ENCODE measurements around the gene WDR48. TPM values are rescaled to one million over a fixed set of nuclear protein-coding genes. Genes with fewer than 3 reads are reported as not detected.

WDR48 gene
- total RNA-seq, 2 experiments from 2014 or later, result 38.7 to 40.4 TPM

DNA sequence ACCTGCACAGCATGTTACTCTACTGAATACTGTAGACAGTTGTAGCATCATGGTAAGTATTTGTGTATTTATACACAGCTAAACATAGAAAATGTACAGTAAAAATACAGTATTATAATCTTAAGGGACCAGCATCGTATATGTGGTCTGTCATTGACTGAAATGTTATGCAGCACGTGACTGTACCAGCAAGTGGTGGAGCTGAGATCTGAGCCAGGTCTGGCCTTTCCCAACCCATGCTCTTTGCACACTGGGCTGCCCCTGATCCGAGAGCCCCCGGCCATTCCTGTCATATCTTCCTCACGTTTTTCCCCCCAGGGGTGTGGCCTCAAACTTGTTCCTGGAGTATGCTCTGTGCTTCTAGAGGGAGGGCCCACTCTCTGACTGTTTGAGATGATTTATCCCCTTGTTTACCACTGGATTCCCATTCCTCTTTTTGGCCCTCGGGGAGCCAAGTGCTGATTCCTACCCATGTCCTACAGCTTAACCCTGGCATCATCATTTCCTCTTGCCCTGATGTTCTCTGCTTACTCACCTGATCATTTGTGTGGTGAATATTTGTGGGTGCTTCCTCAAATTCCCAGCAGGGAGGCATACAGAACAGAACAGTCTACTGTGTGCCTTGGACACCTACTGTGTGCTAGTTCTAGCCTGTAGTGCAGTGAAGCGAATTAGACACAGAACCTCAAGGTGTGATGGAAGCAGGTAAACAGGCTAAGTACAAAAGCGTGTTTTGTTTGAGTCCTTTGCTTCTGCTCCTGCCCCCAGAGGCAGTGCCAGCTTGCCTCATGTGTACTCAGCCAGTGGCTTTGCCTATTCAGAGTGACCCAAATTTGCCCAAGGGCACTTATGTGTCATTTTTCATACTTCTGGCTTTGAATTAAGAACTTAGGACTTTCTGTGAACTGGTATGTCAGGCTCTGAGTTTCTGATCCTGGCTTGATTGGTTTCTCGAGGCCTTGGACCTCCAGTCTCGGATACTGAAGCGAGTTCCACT is 80.6 kb downstream of the WDR48 start:
- Mint-ChIP-seq H3K27me3 (no peaks in the 10 kb centered on the region), H3K4me1 (peaks cover 14% of the 10 kb centered on the region), H3K4me3 (no peak overlapping the region), H3K36me3 (ENCODE audit: low read depth) (peaks cover 3% of the 10 kb centered on the region), H3K27ac (no peak overlapping the region), H3K9me3 (no peaks in the 10 kb centered on the region)
- DNase-seq, result no peak
- ChIA-PET POLR2A (interaction anchor here (1.2 to 2.3 kb wide), 3 partner anchors 11 to 17 kb away, joined by 4 to 9 read pairs (median 8); no protein-coding TSS in a partner anchor), CTCF (interaction anchor here (0.5 to 2.7 kb wide), 3 partner anchors 10 to 156 kb away, joined by 3 to 10 read pairs (median 3); no protein-coding TSS in a partner anchor)

DNA sequence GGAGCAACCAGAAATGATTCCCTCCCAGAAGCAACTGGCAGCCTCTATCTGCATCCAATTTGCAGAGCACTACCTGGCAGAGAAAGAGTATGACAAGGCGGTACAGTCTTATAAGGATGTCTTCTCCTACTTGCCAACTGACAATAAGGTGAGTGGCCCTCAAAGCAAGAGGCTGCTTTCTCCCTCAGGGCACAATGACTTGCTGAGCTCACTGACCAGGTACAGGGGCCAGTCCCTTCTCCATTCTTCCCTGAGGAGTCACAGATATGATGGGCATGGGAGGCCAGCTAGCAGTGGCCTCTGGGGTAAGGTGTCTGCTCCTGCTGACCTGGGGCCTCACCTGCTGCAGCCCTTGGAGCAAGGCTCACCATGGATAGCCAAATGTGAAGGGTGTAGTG is 81.3 kb downstream of the WDR48 start:
- H3K27me3 Mint-ChIP-seq, result no peaks in the 10 kb centered on the region
- H3K36me3 Mint-ChIP-seq (ENCODE audit: low read depth), result peaks cover 7% of the 10 kb centered on the region
- POLR2A ChIA-PET, result interaction anchor here (1.4 to 1.9 kb wide), 3 partner anchors 11 to 27 kb away, joined by 4 to 5 read pairs (median 4); no protein-coding TSS in a partner anchor
- no peak for DNase-seq
- CTCF ChIA-PET, result interaction anchor here (0.7 kb wide), 1 partner anchor 155 kb away, joined by 3 read pairs; no protein-coding TSS in a partner anchor
- H3K9me3 Mint-ChIP-seq, result no peaks in the 10 kb centered on the region
- H3K4me3 Mint-ChIP-seq, result no peak overlapping the region
- H3K4me1 Mint-ChIP-seq, result peaks cover 9% of the 10 kb centered on the region
- H3K27ac Mint-ChIP-seq, result no peak overlapping the region

DNA sequence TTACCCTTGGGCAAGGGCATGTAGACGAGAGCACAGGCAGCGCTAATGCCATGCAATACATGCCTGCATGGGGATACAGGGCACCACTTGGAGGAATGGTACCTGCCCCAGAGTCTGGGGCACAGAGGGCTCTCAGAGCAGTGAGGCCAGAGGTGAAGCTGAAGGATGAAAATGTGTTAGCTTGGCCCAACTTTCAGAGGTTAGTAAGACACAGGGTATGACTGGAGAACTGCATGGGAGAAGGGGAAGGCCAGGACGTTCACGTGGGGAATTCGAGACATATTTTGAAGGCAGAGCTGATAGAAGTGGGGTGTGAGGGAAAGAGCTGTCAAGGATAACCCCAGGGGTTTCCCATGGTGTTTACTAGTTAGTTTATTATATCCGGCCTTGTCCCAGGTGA is 82.0 kb downstream of the WDR48 start:
- peaks cover 6% of the 10 kb centered on the region for H3K4me1 Mint-ChIP-seq
- no peak overlapping the region for H3K4me3 Mint-ChIP-seq

DNA sequence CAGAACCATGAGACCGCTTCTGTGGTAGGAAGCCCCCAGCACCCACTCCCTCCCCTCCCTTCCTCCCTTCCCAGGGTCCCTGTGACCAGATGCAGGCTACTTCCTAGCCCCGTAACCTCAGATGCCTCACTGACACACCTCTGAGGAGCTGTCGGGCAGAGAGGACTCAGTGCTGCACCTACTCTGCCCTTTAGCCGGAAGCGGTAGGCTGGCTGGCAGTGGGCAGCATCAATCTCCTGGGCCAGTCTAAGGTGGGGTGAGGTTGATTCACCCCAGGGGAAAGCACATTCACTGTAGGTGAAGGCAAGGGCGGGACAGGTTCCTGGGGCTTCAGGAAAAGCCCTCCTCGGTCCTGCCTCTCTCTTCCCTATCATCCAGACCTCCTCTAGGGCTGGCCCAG is 82.5 kb downstream of the WDR48 start:
- H3K27me3 Mint-ChIP-seq, result no peaks in the 10 kb centered on the region
- DNase-seq, result no peak
- H3K36me3 Mint-ChIP-seq (ENCODE audit: low read depth), result peaks cover 7% of the 10 kb centered on the region
- ChIA-PET POLR2A (interaction anchor here (0.7 to 1.9 kb wide), 4 partner anchors 9 to 28 kb away, joined by 4 to 5 read pairs (median 4); no protein-coding TSS in a partner anchor), CTCF (interaction anchor here (1.1 kb wide), 1 partner anchor 17 kb away, joined by 4 read pairs; no protein-coding TSS in a partner anchor)
- peaks cover 8% of the 10 kb centered on the region for H3K4me1 Mint-ChIP-seq
- no peaks in the 10 kb centered on the region for H3K9me3 Mint-ChIP-seq
- H3K27ac Mint-ChIP-seq, result no peak overlapping the region
- H3K4me3 Mint-ChIP-seq, result no peak overlapping the region

More for the DNA sequence above, 82.0 kb downstream of the WDR48 start:
- peaks cover 7% of the 10 kb centered on the region for H3K36me3 Mint-ChIP-seq (ENCODE audit: low read depth)
- DNase-seq, result no peak
- ChIA-PET CTCF (interaction anchor here (1.1 kb wide), 1 partner anchor 18 kb away, joined by 4 read pairs; no protein-coding TSS in a partner anchor), POLR2A (interaction anchor here (0.7 to 1.9 kb wide), 4 partner anchors 10 to 28 kb away, joined by 4 to 5 read pairs (median 4); no protein-coding TSS in a partner anchor)
- H3K27me3 Mint-ChIP-seq, result no peaks in the 10 kb centered on the region
- no peaks in the 10 kb centered on the region for H3K9me3 Mint-ChIP-seq
- H3K27ac Mint-ChIP-seq, result no peak overlapping the region

DNA sequence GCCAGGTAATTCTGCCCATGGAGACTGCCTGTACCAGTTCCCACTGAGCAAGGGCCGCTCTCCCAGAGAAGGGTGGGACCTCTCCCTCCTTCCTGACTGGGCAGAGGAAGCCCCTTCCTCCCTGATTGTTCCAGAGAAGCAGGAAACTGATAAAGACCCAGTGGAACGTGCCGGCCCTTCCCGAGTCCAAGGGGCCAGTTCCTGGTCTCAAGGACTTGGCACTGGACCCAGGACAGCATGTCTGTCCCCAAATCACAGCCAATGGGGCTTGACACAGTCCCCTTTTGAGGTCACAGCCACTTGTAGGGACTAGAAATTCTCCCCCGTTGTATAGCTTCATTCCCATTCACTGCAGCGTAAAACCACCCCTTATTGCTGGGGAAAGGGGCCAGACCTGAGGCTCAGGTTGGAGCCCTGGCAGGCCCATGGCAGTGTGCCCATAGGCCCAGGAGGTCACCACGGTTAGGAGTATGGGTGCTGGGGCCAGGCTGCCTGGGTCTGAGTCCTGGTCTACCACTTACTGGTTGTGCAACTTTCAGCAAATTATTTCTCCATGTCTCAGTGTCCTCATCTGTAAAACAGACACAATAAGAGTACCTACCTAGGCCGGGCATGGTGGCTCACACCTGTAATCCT is 83.5 kb downstream of the WDR48 start:
- Mint-ChIP-seq H3K27ac (no peak overlapping the region), H3K4me1 (peaks cover 8% of the 10 kb centered on the region), H3K36me3 (ENCODE audit: low read depth) (peaks cover 9% of the 10 kb centered on the region), H3K9me3 (no peaks in the 10 kb centered on the region), H3K4me3 (no peak overlapping the region), H3K27me3 (no peaks in the 10 kb centered on the region)
- CTCF ChIA-PET, result no interaction called here
- no peak for DNase-seq
- POLR2A ChIA-PET, result interaction anchor here (1.8 kb wide), 1 partner anchor 12 kb away, joined by 8 read pairs; no protein-coding TSS in a partner anchor

DNA sequence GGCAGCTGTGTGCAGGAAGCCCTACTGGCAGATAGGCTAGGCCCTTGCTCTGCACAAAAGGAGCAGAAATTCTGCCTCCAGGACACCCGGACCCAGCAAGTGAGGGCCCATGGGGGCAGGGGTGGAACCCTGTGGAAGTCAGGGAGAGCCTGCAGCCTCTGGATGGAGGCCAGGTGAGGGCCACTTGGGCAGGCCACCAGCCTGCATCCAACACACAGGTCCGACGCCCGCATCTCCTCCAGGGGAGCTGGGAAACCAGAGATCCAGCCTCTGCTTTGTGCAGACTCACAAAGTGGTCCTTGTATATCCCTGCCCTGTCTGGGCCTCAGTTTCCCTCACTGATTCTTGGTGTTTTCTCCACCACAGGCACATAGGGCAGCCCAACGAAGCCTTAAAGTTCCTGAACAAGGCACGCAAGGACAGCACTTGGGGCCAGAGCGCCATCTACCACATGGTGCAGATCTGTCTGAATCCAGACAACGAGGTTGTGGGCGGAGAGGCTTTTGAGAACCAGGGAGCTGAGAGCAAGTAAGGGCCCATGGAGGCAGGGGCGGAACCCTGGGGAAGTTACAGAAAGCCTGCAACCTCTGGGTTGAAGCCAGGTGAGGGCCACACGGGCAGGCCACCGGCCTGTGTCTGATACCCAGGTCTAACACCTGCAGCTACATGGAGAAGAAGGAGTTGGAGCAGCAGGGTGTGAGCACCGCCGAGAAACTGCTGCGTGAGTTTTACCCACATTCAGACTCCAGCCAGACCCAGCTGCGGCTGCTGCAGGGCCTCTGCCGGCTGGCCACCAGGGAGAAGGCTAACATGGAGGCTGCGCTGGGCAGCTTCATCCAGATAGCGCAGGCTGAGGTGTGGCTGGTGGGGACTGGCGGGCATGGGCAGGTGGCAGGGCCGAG is 85.0 kb downstream of the WDR48 start:
- no peak for DNase-seq
- H3K27me3 Mint-ChIP-seq, result no peaks in the 10 kb centered on the region
- ChIA-PET POLR2A (interaction anchor here (0.6 to 1.8 kb wide), 3 partner anchors 10 to 21 kb away, joined by 3 to 8 read pairs (median 4); no protein-coding TSS in a partner anchor), CTCF (no interaction called here)
- no peaks in the 10 kb centered on the region for H3K9me3 Mint-ChIP-seq
- no peak overlapping the region for H3K4me3 Mint-ChIP-seq
- H3K36me3 Mint-ChIP-seq (ENCODE audit: low read depth), result peaks cover 22% of the 10 kb centered on the region
- H3K27ac Mint-ChIP-seq, result no peak overlapping the region
- peaks cover 19% of the 10 kb centered on the region for H3K4me1 Mint-ChIP-seq

DNA sequence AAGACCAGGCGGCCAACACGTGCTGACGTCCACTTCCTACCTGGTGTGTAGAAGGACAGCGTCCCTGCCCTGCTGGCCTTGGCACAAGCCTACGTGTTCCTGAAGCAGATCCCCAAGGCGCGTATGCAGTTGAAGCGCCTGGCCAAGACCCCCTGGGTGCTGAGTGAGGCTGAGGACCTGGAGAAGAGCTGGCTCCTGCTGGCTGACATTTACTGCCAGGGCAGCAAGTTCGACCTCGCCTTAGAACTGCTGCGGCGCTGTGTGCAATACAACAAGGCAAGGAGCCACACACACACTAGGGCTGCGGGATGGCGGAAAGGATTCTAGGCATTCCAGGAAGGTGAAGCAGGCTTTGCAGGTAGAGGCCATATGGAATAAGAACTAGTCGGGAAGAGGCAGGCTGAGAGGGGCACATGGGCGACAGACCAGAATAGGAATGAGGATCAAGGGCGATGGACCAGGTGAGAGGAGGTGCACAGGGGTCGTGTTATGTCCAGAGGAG is 85.7 kb downstream of the WDR48 start:
- DNase-seq, result no peak
- ChIA-PET CTCF (no interaction called here), POLR2A (interaction anchor here (0.9 to 1.2 kb wide), 2 partner anchors 9 to 142 kb away, joined by 3 read pairs; partner anchors contain the start of gene CX3CR1)
- no peak overlapping the region for H3K27ac Mint-ChIP-seq
- no peak overlapping the region for H3K4me3 Mint-ChIP-seq
- no peaks in the 10 kb centered on the region for H3K9me3 Mint-ChIP-seq
- peaks cover 29% of the 10 kb centered on the region for H3K36me3 Mint-ChIP-seq (ENCODE audit: low read depth)
- no peaks in the 10 kb centered on the region for H3K27me3 Mint-ChIP-seq
- peaks cover 20% of the 10 kb centered on the region for H3K4me1 Mint-ChIP-seq

DNA sequence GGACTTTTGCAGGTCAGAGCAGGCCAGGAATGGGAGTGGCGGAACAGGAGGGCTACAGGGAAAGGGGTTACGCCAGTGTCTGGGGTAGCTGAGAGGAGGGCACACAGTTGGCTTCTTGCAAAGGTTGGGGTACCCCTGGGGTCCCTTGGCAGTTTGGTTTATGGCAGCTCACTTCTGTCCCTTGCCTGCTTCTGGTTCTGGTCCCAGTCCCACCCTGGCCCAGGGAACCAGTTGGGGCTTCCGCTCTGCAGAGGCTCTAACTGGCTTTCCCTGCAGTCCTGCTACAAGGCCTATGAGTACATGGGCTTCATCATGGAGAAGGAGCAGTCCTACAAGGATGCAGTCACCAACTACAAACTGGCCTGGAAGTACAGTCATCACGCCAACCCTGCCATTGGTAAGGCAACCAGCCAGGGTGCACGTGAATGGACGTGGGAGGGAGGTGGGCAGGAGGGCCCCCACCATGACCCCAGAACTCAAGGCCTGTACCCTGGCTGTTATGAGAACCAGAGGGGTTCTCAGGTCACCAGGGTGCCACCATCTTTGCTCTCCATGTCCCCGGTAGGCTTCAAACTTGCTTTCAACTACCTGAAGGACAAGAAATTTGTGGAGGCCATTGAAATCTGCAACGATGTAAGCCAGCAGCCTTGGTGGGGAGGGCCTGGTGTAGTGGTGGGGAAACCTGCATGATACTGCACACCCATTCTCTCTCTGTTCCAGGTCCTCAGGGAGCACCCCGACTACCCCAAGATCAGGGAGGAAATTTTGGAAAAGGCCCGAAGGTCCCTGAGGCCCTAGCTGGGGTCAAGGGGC is 86.4 kb downstream of the WDR48 start:
- POLR2A ChIA-PET, result interaction anchor here (0.9 to 1.2 kb wide), 2 partner anchors 9 to 141 kb away, joined by 3 read pairs; partner anchors contain the start of gene CX3CR1
- peaks cover 36% of the 10 kb centered on the region for H3K36me3 Mint-ChIP-seq (ENCODE audit: low read depth)
- no peak for DNase-seq
- no peak overlapping the region for H3K27ac Mint-ChIP-seq
- no peak overlapping the region for H3K4me3 Mint-ChIP-seq
- peaks cover 23% of the 10 kb centered on the region for H3K4me1 Mint-ChIP-seq
- CTCF ChIA-PET, result no interaction called here
- H3K27me3 Mint-ChIP-seq, result no peaks in the 10 kb centered on the region
- no peaks in the 10 kb centered on the region for H3K9me3 Mint-ChIP-seq

DNA sequence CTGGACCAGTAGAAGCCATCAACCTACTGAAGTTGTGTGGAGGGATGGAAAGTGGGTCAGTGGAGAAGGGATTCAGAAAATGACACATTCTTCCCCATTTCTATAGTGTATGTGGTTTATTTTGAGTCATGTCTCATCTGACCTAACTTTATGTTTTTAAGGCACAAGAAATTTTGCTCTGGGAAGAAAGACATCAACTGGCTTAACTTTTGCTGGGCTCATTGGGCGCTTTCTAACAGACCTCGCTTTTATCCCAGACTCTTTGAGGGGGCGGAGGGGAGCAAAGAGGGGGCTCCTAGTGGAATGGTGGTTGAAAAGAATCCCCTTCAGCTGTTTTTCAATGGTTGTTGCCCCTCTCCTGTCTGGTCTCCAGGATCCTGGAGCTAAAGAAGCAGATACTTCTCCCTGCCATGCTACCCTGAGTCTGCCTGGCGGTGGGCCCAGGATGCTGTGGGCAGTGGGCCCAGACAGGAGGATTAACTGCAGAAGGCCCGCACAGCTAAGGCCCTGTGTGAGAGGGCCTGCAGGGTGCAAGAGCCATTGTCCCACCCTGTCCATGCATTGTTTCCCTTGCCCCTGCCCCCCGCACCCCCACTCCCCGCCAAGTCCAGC is 87.1 kb downstream of the WDR48 start:
- no peak for DNase-seq
- Mint-ChIP-seq H3K27me3 (no peaks in the 10 kb centered on the region), H3K4me3 (no peak overlapping the region), H3K36me3 (ENCODE audit: low read depth) (peaks cover 44% of the 10 kb centered on the region), H3K27ac (no peak overlapping the region), H3K4me1 (peaks cover 23% of the 10 kb centered on the region), H3K9me3 (no peaks in the 10 kb centered on the region)
- CTCF ChIA-PET, result no interaction called here
- POLR2A ChIA-PET, result no interaction called here

DNA sequence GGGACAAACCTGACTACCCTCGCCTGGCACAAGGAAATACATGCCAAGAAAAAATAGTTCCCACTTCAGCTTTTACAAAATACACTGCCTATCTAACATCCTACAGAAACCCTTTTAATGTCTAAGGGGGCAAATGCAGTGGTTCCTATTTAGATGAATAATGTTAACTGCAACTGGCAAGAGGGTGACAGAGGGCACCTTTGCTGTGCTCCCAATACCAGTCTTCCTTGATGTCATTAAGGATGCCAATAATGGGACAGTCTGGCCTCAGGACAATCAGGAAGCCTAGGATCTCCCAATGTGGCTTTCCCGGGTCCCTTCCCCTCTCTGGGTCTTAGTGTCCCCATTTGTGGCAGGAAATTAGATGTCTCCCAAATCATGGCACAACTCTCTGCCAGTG is 87.6 kb downstream of the WDR48 start:
- Mint-ChIP-seq H3K27me3 (no peaks in the 10 kb centered on the region), H3K9me3 (no peaks in the 10 kb centered on the region), H3K27ac (no peak overlapping the region), H3K4me1 (peaks cover 24% of the 10 kb centered on the region), H3K36me3 (ENCODE audit: low read depth) (peaks cover 49% of the 10 kb centered on the region), H3K4me3 (no peak overlapping the region)
- ChIA-PET CTCF (no interaction called here), POLR2A (no interaction called here)
- no peak for DNase-seq

DNA sequence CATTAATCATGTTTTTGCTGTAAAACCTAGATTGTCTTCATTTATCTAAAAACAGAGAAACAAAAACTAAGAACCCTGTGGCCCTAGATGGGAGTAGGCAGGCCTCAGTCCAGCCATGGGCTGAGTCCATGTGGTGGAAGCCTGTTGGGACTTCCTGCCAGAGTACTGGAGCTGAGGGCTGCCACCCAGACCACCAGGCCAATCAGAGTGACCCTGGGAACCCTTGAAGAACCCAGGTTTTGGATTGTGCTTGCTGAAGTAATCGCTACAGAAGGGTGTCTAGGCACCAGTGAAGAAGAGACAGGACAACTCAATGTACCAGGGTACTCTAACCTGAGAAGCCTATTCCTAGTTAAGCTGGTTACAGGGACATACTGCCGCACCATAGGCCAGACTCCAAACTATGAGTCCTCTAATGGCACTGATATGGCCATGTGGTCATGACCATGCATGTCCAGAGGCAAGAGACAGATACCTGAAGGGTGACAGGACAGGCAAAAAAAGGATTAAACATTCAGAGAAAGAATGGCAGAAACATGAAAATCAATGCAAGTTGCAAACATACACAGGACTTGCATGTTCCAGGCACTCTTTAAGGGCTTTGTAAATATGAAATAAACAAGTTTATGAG is 88.6 kb downstream of the WDR48 start:
- no peaks in the 10 kb centered on the region for H3K9me3 Mint-ChIP-seq
- H3K4me1 Mint-ChIP-seq, result peaks cover 28% of the 10 kb centered on the region
- peak overlapping the region; percentile 26 for H3K27ac Mint-ChIP-seq
- no peaks in the 10 kb centered on the region for H3K27me3 Mint-ChIP-seq
- ChIA-PET CTCF (no interaction called here), POLR2A (interaction anchor here (1.9 kb wide), 2 partner anchors 13 to 32 kb away, joined by 5 to 7 read pairs; partner anchors contain the start of genes GORASP1 and TTC21A)
- peaks cover 58% of the 10 kb centered on the region for H3K36me3 Mint-ChIP-seq (ENCODE audit: low read depth)
- no peak overlapping the region for H3K4me3 Mint-ChIP-seq
- no peak for DNase-seq
